PFSK-1 (cell line): Measurements from ENCODE around the gene CLPTM1L.

ENCODE experiments used
- FOXP2 ChIP-seq: optimal IDR thresholded peaks from 2 replicates; pipeline ENCODE3; 2011; ENCODE audit warnings: borderline replicate concordance, control low read depth, inconsistent platforms; ENCODE audit not compliant: insufficient read depth; ENCODE audit errors: extremely low read length, extremely low read depth
- POLR2AphosphoS5 ChIP-seq: IDR thresholded peaks from 2 replicates; pipeline ENCODE4 v1.6.1; 2012; ENCODE audit warnings: low read depth, mild to moderate bottlenecking, control low read depth, low read length, moderate library complexity
- REST ChIP-seq, 2 experiments: IDR thresholded peaks; 2 replicates each; pipeline versions ENCODE4 v1.6.1 to v1.8.0; 2011 to 2012; ENCODE audit warnings: low read depth in 2 of 2, low read length in 2 of 2, control low read depth in 1 of 2, inconsistent platforms in 1 of 2, mild to moderate bottlenecking in 1 of 2, moderate library complexity in 1 of 2; ENCODE audit not compliant: insufficient read depth in 1 of 2
- SIN3A ChIP-seq: IDR thresholded peaks from 2 replicates; pipeline ENCODE4 v1.6.1; 2012; ENCODE audit warnings: mild to moderate bottlenecking, low read length, moderate library complexity, borderline replicate concordance; ENCODE audit not compliant: insufficient read depth
- TAF1 ChIP-seq: IDR thresholded peaks from 2 replicates; pipeline ENCODE4 v1.6.1; 2012; ENCODE audit warnings: low read length, control low read depth, borderline replicate concordance; ENCODE audit not compliant: insufficient read depth

GRCh38 chr5:1300581-1301083, 44.3 kb downstream of the CLPTM1L start:
- TF ChIP-seq TAF1 (no peak), POLR2AphosphoS5 (no peak), REST (IDR thresholded peaks at IDR 0.05; ENCODE audit: insufficient read depth in 1 of 2, low read depth in 2 of 2, low read length in 2 of 2) (no peak), SIN3A (no peak), FOXP2 (no peak)
